Stimulated activated CD8-positive, alpha-beta memory T cell treated with anti-CD3 and anti-CD28 coated beads, Interleukin-15, amount 100 ng/mL, for 4 hours (primary cell): Measurements from ENCODE around the gene TMEM106B.

ENCODE experiments used
- DNase-seq, 2 donors: peaks; one replicate each; pipeline ENCODE4 v3.0.0-alpha.2; 2020; ENCODE audit warnings: low read depth in 2 of 2

TMEM106B gene

DNA sequence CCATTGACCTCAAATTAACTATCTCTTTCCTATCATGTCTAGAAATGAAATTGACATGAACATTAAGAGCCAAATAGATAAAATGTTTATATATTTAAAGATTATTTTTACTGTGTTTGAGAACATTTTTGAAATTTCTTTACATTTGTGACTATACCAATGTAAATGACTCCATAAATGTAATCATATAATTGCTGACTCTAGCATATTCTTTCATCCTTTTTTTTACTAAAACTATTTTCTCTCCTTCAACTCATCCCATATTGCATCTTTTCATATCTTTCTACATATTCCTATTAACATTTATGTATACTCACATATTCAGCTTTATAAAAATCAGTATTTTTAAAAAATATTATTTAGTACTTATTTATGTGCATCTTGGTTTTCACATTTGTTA is 16.9 kb downstream of the TMEM106B start:
- no peak for DNase-seq

GRCh38 chr7:12229046-12229445 is 18.0 kb downstream of the TMEM106B start:
- no peak for DNase-seq

GRCh38 chr7:12231097-12231496 is 20.0 kb downstream of the TMEM106B start:
- DNase-seq: no peak

- DNase-seq: no peak
These were observed 22.1 kb downstream of the TMEM106B start for GRCh38 chr7:12233175-12233574.

DNA sequence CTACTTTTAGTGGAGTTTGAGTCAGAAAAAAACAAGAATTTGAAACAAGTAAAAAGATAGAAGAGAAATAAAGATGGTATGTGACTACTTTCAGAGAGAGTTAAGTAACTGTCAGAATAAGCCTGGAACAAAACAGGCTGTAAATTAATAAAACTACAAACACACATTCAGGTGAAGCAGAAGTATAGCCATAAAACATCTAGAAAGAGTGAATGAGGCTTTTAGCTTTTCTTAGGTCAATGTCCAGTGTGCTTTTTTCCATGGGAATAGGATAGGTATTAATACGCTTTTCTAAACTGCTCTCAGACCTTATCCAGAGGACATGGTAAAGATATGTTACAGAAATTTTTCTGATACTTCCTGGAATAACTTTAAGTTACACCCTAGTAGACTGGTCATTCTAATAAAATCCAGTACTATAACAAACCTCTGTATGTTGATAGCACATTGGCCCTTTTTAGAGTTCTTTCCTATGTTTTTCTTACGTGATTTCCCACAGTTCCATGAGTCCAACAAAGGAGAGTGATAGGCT is 23.3 kb downstream of the TMEM106B start:
- no peak for DNase-seq

GRCh38 chr7:12235970-12236369 is 24.9 kb downstream of the TMEM106B start:
- DNase-seq: no peak

GRCh38 chr7:12237007-12237406 is 25.9 kb downstream of the TMEM106B start:
- DNase-seq: no peak

GRCh38 chr7:12239806-12240205 is 28.7 kb downstream of the TMEM106B start:
- no peak for DNase-seq

DNA sequence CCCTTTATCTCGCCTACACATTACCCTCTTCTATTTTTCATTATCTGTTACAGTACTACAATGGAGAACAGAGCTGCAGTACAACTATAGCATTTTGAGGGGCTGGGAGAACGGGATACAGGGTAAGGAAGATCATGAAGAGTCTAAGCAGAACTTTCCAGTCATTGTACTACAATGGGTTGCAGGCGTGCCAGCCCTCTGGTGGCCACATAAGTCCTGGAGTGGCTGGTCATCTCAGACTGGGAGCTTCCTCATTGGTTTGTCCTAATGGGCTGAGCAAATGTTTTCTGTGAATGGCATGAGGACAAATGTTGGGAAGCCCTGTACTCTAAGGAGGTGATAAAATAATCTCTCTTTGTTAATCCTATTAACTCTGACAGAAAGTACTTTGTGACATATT is 33.0 kb downstream of the TMEM106B start:
- no peak for DNase-seq

DNA sequence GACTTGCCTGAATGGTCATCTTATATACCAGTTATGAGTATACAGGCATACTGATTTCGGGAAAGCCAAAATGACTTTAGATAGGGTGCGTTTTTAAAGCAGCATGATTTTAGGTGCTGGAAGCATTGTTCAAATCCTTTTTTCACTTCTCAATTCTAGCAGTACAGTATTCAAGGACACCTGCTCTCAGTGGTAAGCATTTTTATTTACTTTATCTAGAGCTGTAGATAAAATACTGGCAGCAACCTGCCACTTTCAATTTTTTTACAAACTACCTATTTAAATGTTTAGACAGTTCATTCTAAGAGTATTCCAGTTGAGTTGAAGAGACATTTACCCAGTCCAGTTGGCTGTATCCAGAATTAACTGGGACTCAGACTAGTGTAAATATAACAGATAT is 33.6 kb downstream of the TMEM106B start:
- DNase-seq: no peak

DNA sequence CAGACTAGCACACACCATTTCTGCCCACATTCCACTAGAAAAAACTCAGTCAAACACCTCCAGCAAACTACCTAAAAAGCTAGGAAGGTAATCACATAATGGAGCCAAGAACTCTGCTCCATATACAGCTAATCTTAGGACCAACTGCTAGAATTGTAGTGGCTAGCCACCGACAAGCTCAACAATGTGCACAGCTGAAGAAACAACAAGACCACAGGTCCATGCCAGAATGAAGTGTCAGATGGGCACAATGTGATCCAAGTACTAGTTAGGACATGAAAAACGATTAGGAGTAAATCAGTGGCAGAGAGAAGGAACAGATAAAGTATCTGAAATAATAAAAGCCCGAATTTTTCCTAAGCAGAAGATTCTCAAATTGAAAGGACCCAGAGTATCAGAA is 38.6 kb downstream of the TMEM106B start:
- no peak for DNase-seq

GRCh38 chr7:12250232-12250631 is 39.1 kb downstream of the TMEM106B start:
- DNase-seq: no peak

DNA sequence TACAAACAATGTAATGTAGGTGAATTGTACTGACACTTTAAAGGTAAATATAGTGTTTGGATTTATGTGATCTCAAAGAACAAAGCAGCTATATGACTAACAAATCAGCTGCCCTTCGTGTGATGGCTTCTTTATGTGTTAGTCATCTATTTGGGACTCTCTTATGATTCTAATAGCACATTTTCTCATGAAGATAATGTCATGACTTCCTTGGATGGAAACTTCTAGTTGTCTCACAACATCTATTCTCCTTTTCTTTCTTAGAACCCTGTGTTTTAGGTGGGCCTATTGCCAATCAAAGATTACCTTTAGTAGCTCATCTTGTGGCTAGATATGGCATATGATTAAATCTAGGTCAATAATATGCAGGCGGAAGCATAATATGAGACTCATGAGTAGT is 45.0 kb downstream of the TMEM106B start:
- no peak for DNase-seq

DNA sequence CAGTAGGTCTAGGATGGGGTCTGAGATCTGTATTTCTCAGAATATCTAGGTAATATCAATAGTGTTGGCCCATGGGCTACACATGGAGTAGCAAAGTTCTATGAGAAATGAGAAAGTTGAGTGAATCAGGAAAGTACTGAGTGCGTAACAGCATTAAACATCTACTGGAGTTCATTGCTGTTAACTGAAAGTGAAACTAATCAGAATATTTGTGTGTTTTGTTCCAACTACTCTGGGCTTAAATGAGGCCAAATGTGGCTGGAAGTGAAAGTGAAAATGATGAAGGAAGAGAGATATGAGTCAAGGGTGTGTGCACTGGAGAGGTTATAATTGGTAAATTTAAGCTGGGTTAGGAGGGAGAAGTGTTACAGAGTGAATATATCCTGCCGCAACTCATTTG is 46.5 kb downstream of the TMEM106B start:
- no peak for DNase-seq

DNA sequence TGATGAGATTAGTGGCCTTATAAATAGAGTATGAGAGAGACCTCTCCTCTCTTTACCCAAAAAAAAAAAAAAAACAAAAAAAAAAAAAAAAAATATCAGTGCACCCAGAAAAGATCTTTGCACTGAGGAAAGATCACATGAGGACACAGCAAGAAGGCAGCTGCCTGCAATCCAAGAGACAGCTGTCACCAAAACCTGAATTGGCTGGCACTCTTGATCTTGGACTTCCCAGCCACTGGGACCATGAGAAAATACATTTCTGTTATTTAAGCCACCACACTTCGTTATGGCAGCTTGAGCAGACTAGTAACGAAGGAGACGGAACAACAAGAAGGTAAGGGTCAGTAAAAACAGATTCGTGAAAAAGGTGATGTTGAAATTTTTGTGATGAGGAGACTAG is 47.0 kb downstream of the TMEM106B start:
- no peak for DNase-seq

GRCh38 chr7:12267542-12267941 is 56.4 kb downstream of the TMEM106B start:
- no peak for DNase-seq

- DNase-seq: no peak
These were observed 58.2 kb downstream of the TMEM106B start for GRCh38 chr7:12269100-12269895.

GRCh38 chr7:12281038-12281437 is 69.9 kb downstream of the TMEM106B start:
- no peak for DNase-seq

DNA sequence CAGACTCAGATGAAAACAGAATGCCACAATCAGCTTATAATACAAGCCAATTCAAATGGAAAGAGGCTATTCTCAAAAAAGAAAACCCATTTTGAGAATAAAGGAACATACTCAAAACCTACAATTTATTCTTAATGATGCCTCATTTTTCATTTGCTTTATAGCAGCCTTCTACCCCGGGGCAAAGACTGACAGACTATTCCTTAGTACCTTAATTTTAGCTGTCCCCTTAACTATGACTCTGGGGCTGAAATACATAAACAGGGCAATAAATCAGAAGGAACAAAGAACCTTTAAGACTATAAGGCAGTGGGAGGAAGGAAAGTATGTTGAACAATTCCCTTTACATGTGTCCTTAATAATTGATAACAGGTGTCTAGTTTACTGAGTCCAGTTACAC is 76.8 kb downstream of the TMEM106B start:
- no peak for DNase-seq

GRCh38 chr7:12289996-12290395 is 78.9 kb downstream of the TMEM106B start:
- DNase-seq: no peak

DNA sequence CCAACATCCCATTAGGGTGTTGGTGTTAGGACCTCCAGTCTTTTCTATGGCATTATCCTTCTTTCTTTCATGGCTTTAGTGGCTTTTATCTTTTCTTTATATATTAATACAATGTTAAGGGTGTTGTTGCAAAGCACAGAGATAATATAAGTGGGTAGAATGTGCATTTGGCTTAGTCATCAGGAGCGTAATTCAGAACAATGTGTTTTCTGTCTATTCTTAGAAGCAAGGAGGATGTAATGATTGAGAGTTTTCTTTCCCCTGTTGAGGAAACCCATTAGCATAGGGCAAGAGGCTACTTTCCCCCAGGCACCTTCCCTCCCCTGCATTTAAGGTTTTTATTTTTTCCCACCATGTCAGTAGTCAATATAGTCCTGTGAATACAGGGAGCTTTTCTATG is 79.7 kb downstream of the TMEM106B start:
- no peak for DNase-seq

DNA sequence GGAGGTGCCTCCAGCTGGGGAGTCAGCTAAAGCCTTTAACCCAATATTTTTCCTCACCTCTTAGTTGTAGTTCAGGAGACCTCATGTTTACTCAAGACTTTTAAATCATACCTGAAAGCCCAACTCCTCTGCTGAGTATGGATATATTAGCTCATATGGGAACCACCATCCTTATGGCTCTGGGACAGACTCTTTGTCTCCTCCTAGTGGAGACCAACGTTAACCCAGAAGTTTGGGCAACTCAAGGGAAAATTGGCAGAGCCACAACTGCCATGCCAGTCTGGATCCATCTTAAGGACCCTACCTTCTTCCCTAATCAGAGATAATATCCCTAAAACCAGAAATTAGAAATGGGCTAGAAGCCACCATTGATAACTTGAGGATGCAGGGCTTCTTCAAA is 80.8 kb downstream of the TMEM106B start:
- DNase-seq: no peak
